ENCODE results near the gene PHACTR1. TPM values are rescaled to one million over a fixed set of nuclear protein-coding genes. Genes with fewer than 3 reads are reported as not detected.

PHACTR1 gene
- total and polyA plus RNA-seq, 8 donors = 0.46 to 17.4 (median 6.4) TPM; not detected in 1

GRCh38 chr6:13332349-13332706, 615.8 kb downstream of the PHACTR1 start:
- 70 to 90% (median 82%) methylated on average over 2 of the region's 2 CpGs for WGBS, 5 donors
- intact Hi-C loops (cut with DNase I; ENCODE audit: low total_unique reads) = loop anchor here (10.0 kb wide), 1 partner anchor 418 kb away; no protein-coding TSS in a partner anchor
- TF ChIP-seq POLR2A (IDR thresholded peaks at IDR 0.05) (no peak), POLR2AphosphoS5 (IDR thresholded peaks at IDR 0.05) (no peak), EP300 (IDR thresholded peaks at IDR 0.05) (no peak), CTCF (IDR thresholded peaks at IDR 0.05) (no peak)

GRCh38 chr6:13334953-13335352, 618.4 kb downstream of the PHACTR1 start:
- Histone ChIP-seq H3K27ac (no peak overlapping the region), H3K4me1 (peaks cover 0 to 8% (median 0%) of the 10 kb centered on the region in 4 donors), H3K9me3 (no peaks in the 10 kb centered on the region), H3K36me3 (no peaks in the 10 kb centered on the region), H3K27me3 (no peaks in the 10 kb centered on the region), H3K4me3 (no peak overlapping the region)
- no peak for TF ChIP-seq POLR2A (IDR thresholded peaks at IDR 0.05)
- TF ChIP-seq POLR2AphosphoS5 (IDR thresholded peaks at IDR 0.05) = no peak
- no peak for TF ChIP-seq CTCF (IDR thresholded peaks at IDR 0.05)
- no peak for TF ChIP-seq EP300 (IDR thresholded peaks at IDR 0.05)
- WGBS, 5 donors = 26 to 40% (median 31%) methylated on average over 3 of the region's 3 CpGs
- intact Hi-C loops (cut with DNase I; ENCODE audit: low total_unique reads) = loop anchor here (10.0 kb wide), 1 partner anchor 420 kb away; no protein-coding TSS in a partner anchor
- peak in 1 of 2 donors; percentile 34 for DNase-seq

More at GRCh38 chr6:13332349-13332706, 615.8 kb downstream of the PHACTR1 start:
- H3K36me3 ChIP-seq = no peaks in the 10 kb centered on the region
- H3K4me3 ChIP-seq = no peak overlapping the region
- no peaks in the 10 kb centered on the region for H3K27me3 ChIP-seq
- no peak overlapping the region for H3K27ac ChIP-seq
- H3K4me1 ChIP-seq = peaks cover 0 to 20% (median 9%) of the 10 kb centered on the region in 4 donors
- DNase-seq = no peak
- H3K9me3 ChIP-seq = no peaks in the 10 kb centered on the region

- Histone ChIP-seq H3K4me3 (no peak overlapping the region), H3K4me1 (peaks cover 0 to 8% (median 0%) of the 10 kb centered on the region in 4 donors), H3K36me3 (no peaks in the 10 kb centered on the region), H3K27me3 (no peaks in the 10 kb centered on the region), H3K27ac (peak overlapping the region in 1 of 5 donors; percentile 18), H3K9me3 (peaks cover 0 to 3% (median 1%) of the 10 kb centered on the region in 4 donors)
- 28 to 33% (median 30%) methylated on average over 9 to 11 of the region's 11 CpGs for WGBS, 5 donors
- intact Hi-C loops (cut with DNase I; ENCODE audit: low total_unique reads) = loop anchor here (10.0 kb wide), 1 partner anchor 422 kb away; no protein-coding TSS in a partner anchor
- TF ChIP-seq POLR2A (IDR thresholded peaks at IDR 0.05) (no peak), EP300 (IDR thresholded peaks at IDR 0.05) (no peak), CTCF (IDR thresholded peaks at IDR 0.05) (peak in 6 of 7 experiments; percentile 45 to 97 (median 95)), POLR2AphosphoS5 (IDR thresholded peaks at IDR 0.05) (peak in 1 of 3 donors; percentile 67)
- DNase-seq = peak; percentile 69 to 91
Observed at GRCh38 chr6:13336553-13336952, 620.0 kb downstream of the PHACTR1 start.

GRCh38 chr6:13338038-13338437, 621.5 kb downstream of the PHACTR1 start:
- Histone ChIP-seq H3K9me3 (peaks cover 0 to 11% (median 5%) of the 10 kb centered on the region in 4 donors), H3K36me3 (no peaks in the 10 kb centered on the region), H3K27me3 (no peaks in the 10 kb centered on the region), H3K4me3 (no peak overlapping the region), H3K27ac (no peak overlapping the region), H3K4me1 (peaks cover 0 to 8% (median 0%) of the 10 kb centered on the region in 4 donors)
- TF ChIP-seq CTCF (IDR thresholded peaks at IDR 0.05) (no peak), POLR2AphosphoS5 (IDR thresholded peaks at IDR 0.05) (no peak), EP300 (IDR thresholded peaks at IDR 0.05) (no peak), POLR2A (IDR thresholded peaks at IDR 0.05) (no peak)
- WGBS, 5 donors = 79 to 91% (median 85%) methylated on average over 5 of the region's 5 CpGs
- no peak for DNase-seq
- intact Hi-C loops (cut with DNase I; ENCODE audit: low total_unique reads) = loop anchor here (10.0 kb wide), 1 partner anchor 423 kb away; no protein-coding TSS in a partner anchor

Small RNAs within 50 kb of the gene (small RNA-seq; reads per million reads assigned to genes)
- 0 to 0.15 (median 0) reads per million in 4 donors for gene RNU1-11P

All from stomach (tissue), 9 donors.